Central memory CD8-positive, alpha-beta T cell (primary cell): Measurements from ENCODE around the gene ACTL6A.

ENCODE experiments used
- ATAC-seq: fragments of 150-1000 bp; cut with Tn5 transposase; replicated peaks from 2 replicates; pipeline ENCODE4 v1.10.0; 2022; ENCODE audit warnings: mild to moderate bottlenecking, moderate FRiP score, moderate number of reproducible peaks; ENCODE audit not compliant: poor library complexity, severe bottlenecking; ENCODE audit errors: extremely low read depth
- DNase-seq, 2 donors: peaks; one replicate each; pipeline ENCODE4 v3.0.0; 2021; ENCODE audit warnings: low spot score in 2 of 2
- H3K27ac Mint-ChIP-seq: one replicate; pipeline ENCODE4 v1.8.0; 2022; ENCODE audit warnings: low read depth, mild to moderate bottlenecking, moderate library complexity, mixed read lengths
- H3K27me3 Mint-ChIP-seq: one replicate; pipeline ENCODE4 v1.8.0; 2022; ENCODE audit warnings: mixed read lengths
- H3K36me3 Mint-ChIP-seq: one replicate; pipeline ENCODE4 v1.8.0; 2022; ENCODE audit warnings: mild to moderate bottlenecking, moderate library complexity, mixed read lengths; ENCODE audit not compliant: insufficient read depth
- H3K4me1 Mint-ChIP-seq: one replicate; pipeline ENCODE4 v1.8.0; 2022; ENCODE audit warnings: mixed read lengths
- H3K4me3 Mint-ChIP-seq: one replicate; pipeline ENCODE4 v1.8.0; 2022; ENCODE audit warnings: mild to moderate bottlenecking, moderate library complexity, mixed read lengths
- H3K9me3 Mint-ChIP-seq: one replicate; pipeline ENCODE4 v1.8.0; 2022; ENCODE audit warnings: mixed read lengths

ACTL6A gene

GRCh38 chr3:179603321-179603720 is 40.6 kb downstream of the ACTL6A start:
- peak overlapping the region; percentile 99 for H3K27ac Mint-ChIP-seq
- H3K36me3 Mint-ChIP-seq = peaks cover 34% of the 10 kb centered on the region
- no peak for DNase-seq
- ATAC-seq = no peak
- peaks cover 24% of the 10 kb centered on the region for H3K4me1 Mint-ChIP-seq
- no peaks in the 10 kb centered on the region for H3K27me3 Mint-ChIP-seq
- peak overlapping the region; percentile 98 for H3K4me3 Mint-ChIP-seq
- H3K9me3 Mint-ChIP-seq = no peaks in the 10 kb centered on the region

- peak overlapping the region; percentile 98 for H3K4me3 Mint-ChIP-seq
- H3K27me3 Mint-ChIP-seq = no peaks in the 10 kb centered on the region
- no peak for DNase-seq
- peak; percentile 14 for ATAC-seq
- H3K4me1 Mint-ChIP-seq = peaks cover 25% of the 10 kb centered on the region
- no peaks in the 10 kb centered on the region for H3K9me3 Mint-ChIP-seq
- peaks cover 29% of the 10 kb centered on the region for H3K36me3 Mint-ChIP-seq
- peak overlapping the region; percentile 99 for H3K27ac Mint-ChIP-seq
Observed at GRCh38 chr3:179603831-179604230, 41.1 kb downstream of the ACTL6A start.

DNA sequence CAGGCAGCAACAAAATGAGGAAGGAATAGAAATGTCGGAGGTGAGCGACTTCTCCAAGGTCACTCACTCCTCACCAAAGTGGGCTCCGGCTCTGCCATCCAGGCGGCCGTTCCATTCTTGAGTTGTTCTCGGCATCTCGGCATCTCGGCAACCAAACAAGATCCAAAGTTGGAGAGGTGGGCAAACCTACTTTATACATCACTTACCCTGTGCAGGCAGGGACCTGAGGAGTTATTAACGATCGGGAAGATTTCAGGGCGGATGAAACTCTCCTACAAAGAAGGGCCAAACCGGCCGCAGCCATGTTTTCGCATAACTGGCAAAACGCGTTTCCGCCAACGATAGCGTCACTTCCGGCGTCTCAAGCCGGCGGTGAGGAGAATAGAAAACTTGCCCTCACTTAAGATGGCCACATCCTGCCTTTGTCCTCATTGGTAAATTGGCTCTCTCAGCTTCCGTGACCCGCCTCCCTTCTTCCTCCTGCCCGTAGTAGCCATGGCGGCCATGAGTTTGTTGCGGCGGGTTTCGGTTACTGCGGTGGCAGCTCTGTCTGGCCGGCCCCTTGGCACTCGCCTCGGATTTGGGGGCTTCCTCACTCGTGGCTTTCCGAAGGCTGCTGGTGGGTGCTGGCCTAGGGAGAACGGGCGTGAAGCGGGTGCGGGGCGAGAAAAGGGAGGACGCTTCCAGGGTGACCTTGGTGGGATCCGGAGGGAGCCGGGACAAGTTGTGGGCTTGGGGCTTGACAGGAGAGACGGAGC is 41.8 kb downstream of the ACTL6A start, which contains the start of the genes MRPL47 and NDUFB5:
Gene MRPL47 (minus strand): TSS at position 318 of the 758 bp plus-strand sequence. CDS start 14 bp downstream, at position 304.
Gene NDUFB5 (plus strand): TSS at position 474 of the 758 bp plus-strand sequence. CDS start 22 bp downstream, at position 496.
- peaks cover 32% of the 10 kb centered on the region for H3K4me1 Mint-ChIP-seq
- peak; percentile 99 for ATAC-seq

GRCh38 chr3:179606534-179607085 is 43.9 kb downstream of the ACTL6A start:
- ATAC-seq (no peak), DNase-seq (no peak)

More for the DNA sequence above, 41.8 kb downstream of the ACTL6A start, which contains the start of the genes MRPL47 and NDUFB5:
- Mint-ChIP-seq H3K9me3 (no peaks in the 10 kb centered on the region), H3K27me3 (no peaks in the 10 kb centered on the region), H3K27ac (peak within 1 kb of the TSS; percentile 99), H3K4me3 (peak within 1 kb of the TSS; percentile 98), H3K36me3 (peaks cover 25% of the 10 kb centered on the region)
- DNase-seq = peak; percentile 85 to 88

GRCh38 chr3:179608931-179609720 is 46.4 kb downstream of the ACTL6A start:
- Mint-ChIP-seq H3K4me3 (peak overlapping the region; percentile 48), H3K4me1 (peaks cover 41% of the 10 kb centered on the region), H3K9me3 (no peaks in the 10 kb centered on the region), H3K27me3 (no peaks in the 10 kb centered on the region), H3K36me3 (peaks cover 8% of the 10 kb centered on the region), H3K27ac (peak overlapping the region; percentile 80)
- DNase-seq (no peak), ATAC-seq (peak; percentile 8)

More at GRCh38 chr3:179606534-179607085, 43.9 kb downstream of the ACTL6A start:
- Mint-ChIP-seq H3K4me3 (peak overlapping the region; percentile 11), H3K36me3 (peaks cover 9% of the 10 kb centered on the region), H3K27me3 (no peaks in the 10 kb centered on the region), H3K4me1 (peaks cover 41% of the 10 kb centered on the region), H3K27ac (peak overlapping the region; percentile 38), H3K9me3 (no peaks in the 10 kb centered on the region)

- Mint-ChIP-seq H3K9me3 (no peaks in the 10 kb centered on the region), H3K27me3 (no peaks in the 10 kb centered on the region), H3K27ac (peak overlapping the region; percentile 80), H3K4me3 (no peak overlapping the region), H3K4me1 (peaks cover 35% of the 10 kb centered on the region), H3K36me3 (no peaks in the 10 kb centered on the region)
- no peak for DNase-seq
- ATAC-seq = no peak
Observed at GRCh38 chr3:179610066-179610465, 47.3 kb downstream of the ACTL6A start.

DNA sequence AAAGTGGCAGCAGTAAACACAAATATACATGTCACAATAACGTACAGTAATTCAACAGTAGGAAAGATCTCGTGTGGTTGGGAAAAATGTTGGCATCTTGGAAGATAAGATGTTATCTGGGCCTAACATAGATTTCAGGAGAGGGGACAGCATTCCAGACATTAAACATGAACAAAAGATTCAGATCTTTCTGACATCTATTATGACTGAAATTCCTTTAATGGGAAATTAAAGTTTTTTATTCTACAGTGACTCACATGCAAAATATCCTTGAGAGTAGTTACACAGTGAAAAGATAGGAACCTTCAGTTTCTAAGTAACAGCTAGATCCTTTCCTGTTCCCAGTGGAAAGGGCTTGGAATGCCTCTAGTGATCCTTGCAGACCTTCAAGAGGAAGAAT is 51.1 kb downstream of the ACTL6A start:
- Mint-ChIP-seq H3K9me3 (no peaks in the 10 kb centered on the region), H3K36me3 (peaks cover 12% of the 10 kb centered on the region), H3K27me3 (no peaks in the 10 kb centered on the region), H3K4me3 (no peak overlapping the region), H3K27ac (no peak overlapping the region), H3K4me1 (peaks cover 16% of the 10 kb centered on the region)
- ATAC-seq (no peak), DNase-seq (no peak)

DNA sequence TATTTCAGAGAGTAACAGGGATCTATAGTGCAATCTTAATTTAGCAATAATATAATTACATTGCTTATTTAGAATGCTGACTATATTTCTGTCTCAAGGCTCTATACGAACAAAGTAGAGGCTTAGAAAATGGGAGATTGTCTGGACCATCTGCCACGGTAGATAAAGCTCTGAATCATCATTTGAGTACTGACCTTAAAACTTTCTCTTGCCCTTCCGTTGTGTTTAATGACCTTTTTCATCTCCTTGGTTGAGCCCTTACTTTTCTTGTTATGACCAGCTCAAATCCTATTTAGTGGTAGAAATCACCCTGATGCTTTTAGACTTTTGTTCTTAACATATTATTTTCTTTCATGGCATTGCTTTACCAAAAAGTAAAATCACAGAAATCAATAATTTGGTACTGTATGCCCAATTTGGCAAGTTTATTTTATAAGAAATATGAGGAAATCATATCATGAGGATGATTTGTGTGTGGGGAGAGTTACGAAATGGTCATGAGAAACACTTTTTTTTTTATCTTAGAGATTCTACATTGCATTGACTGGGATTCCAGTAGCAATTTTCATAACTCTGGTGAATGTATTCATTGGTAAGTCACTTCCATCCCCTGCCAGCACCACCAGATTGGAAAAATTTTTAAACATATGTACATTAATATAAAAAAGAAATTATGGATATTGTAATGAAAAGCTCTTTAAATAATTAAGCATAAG is 52.9 kb downstream of the ACTL6A start:
- ATAC-seq = no peak
- Mint-ChIP-seq H3K36me3 (peaks cover 20% of the 10 kb centered on the region), H3K9me3 (no peaks in the 10 kb centered on the region), H3K27me3 (no peaks in the 10 kb centered on the region), H3K4me3 (no peak overlapping the region), H3K27ac (no peak overlapping the region), H3K4me1 (peaks cover 4% of the 10 kb centered on the region)
- DNase-seq = no peak

GRCh38 chr3:179622023-179622422 is 59.3 kb downstream of the ACTL6A start:
- no peak overlapping the region for H3K4me3 Mint-ChIP-seq
- H3K4me1 Mint-ChIP-seq = no peaks in the 10 kb centered on the region
- peaks cover 55% of the 10 kb centered on the region for H3K36me3 Mint-ChIP-seq
- H3K9me3 Mint-ChIP-seq = no peaks in the 10 kb centered on the region
- ATAC-seq (no peak), DNase-seq (no peak)
- no peaks in the 10 kb centered on the region for H3K27me3 Mint-ChIP-seq
- H3K27ac Mint-ChIP-seq = no peak overlapping the region

DNA sequence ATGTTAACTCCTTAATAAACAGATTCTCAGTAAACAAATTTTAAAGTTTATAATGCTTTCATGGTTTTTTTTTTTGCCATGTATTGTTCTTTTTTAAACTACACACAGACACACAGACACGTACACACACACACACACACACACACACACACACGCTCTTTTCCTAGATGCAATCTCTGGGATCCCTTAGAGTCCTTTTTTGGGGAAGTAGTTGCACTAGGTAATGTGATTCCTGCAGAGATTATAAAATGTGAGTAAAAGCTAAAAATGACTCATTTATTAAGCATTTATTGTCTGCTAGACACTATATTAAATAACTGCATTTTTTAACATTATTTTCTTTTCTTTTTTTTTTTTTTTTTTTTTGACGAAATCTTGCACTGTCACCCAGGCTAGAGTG is 61.7 kb downstream of the ACTL6A start:
- no peak overlapping the region for H3K27ac Mint-ChIP-seq
- no peaks in the 10 kb centered on the region for H3K9me3 Mint-ChIP-seq
- H3K4me1 Mint-ChIP-seq = no peaks in the 10 kb centered on the region
- ATAC-seq = no peak
- H3K36me3 Mint-ChIP-seq = peaks cover 45% of the 10 kb centered on the region
- no peaks in the 10 kb centered on the region for H3K27me3 Mint-ChIP-seq
- no peak overlapping the region for H3K4me3 Mint-ChIP-seq
- DNase-seq = no peak

- no peak overlapping the region for H3K27ac Mint-ChIP-seq
- H3K36me3 Mint-ChIP-seq = no peaks in the 10 kb centered on the region
- ATAC-seq (no peak), DNase-seq (no peak)
- no peaks in the 10 kb centered on the region for H3K9me3 Mint-ChIP-seq
- H3K4me3 Mint-ChIP-seq = no peak overlapping the region
- no peaks in the 10 kb centered on the region for H3K27me3 Mint-ChIP-seq
- no peaks in the 10 kb centered on the region for H3K4me1 Mint-ChIP-seq
Observed at GRCh38 chr3:179630753-179631451, 68.2 kb downstream of the ACTL6A start.
